Dermis microvascular lymphatic vessel endothelial cell (primary cell): ENCODE data around the gene TMEM87B. TPM values are rescaled to one million over a fixed set of nuclear protein-coding genes. Genes with fewer than 3 reads are reported as not detected.
"Not testable (repeated sequence)": the region's sequence is repeated elsewhere in the genome, so short reads cannot be mapped to it uniquely, and the experiment has no call there.

Source experiments
- DNase-seq, 2 donors: peaks; one replicate each; pipeline versions ENCODE4 v3.0.0 to v3.0.0-alpha.2; 2010; ENCODE audit warnings: low read depth in 2 of 2
- total RNA-seq: library from RNA; depleted of rRNA; stranded (reverse); fragments of >200 nt; gene quantifications from 2 replicates; pipeline ENCODE4 v1.2.1, GENCODE V29; 2014

Gene TMEM87B
- total RNA-seq, 1 donor from 2014 or later = 26.8 TPM

- DNase-seq = peak; percentile 46 to 65
These were observed 66.7 kb downstream of the TMEM87B start for GRCh38 chr2:112121682-112122254.

- no peak for DNase-seq
These were observed 74.0 kb downstream of the TMEM87B start for GRCh38 chr2:112129060-112129459.

GRCh38 chr2:112133344-112133743 is 78.3 kb downstream of the TMEM87B start:
- no peak for DNase-seq

GRCh38 chr2:112134120-112134519 is 79.1 kb downstream of the TMEM87B start:
- DNase-seq = no peak

GRCh38 chr2:112136096-112136495 is 81.0 kb downstream of the TMEM87B start:
- DNase-seq = no peak

GRCh38 chr2:112137516-112138158 is 82.6 kb downstream of the TMEM87B start:
- peak in 1 of 2 donors; percentile 45 for DNase-seq

- DNase-seq = peak in 1 of 2 donors; percentile 29
These were observed 83.3 kb downstream of the TMEM87B start, which contains the start of gene FBLN7 for GRCh38 chr2:112138159-112139032. TSS of gene FBLN7 (plus strand) at chr2:112138385. CDS start at chr2:112138656, 271 bp downstream.

- not testable (repeated sequence) for DNase-seq
These were observed 84.1 kb downstream of the TMEM87B start for GRCh38 chr2:112139033-112139614.

GRCh38 chr2:112139661-112140204 is 84.7 kb downstream of the TMEM87B start:
- DNase-seq = not testable (repeated sequence)

- DNase-seq = no peak
These were observed 85.2 kb downstream of the TMEM87B start for GRCh38 chr2:112140205-112140802.

- DNase-seq = no peak
These were observed 86.0 kb downstream of the TMEM87B start for GRCh38 chr2:112140899-112141625.

GRCh38 chr2:112141626-112142007 is 86.5 kb downstream of the TMEM87B start:
- DNase-seq = no peak

- DNase-seq = no peak
These were observed 87.5 kb downstream of the TMEM87B start for GRCh38 chr2:112142525-112143078.

- DNase-seq = no peak
These were observed 88.1 kb downstream of the TMEM87B start for GRCh38 chr2:112143150-112143549.

GRCh38 chr2:112144966-112145365 is 89.9 kb downstream of the TMEM87B start:
- no peak for DNase-seq

- no peak for DNase-seq
These were observed 92.5 kb downstream of the TMEM87B start for GRCh38 chr2:112147382-112148168.

- no peak for DNase-seq
These were observed 93.4 kb downstream of the TMEM87B start for GRCh38 chr2:112148477-112148876.

GRCh38 chr2:112149194-112149593 is 94.1 kb downstream of the TMEM87B start:
- DNase-seq = no peak

GRCh38 chr2:112149866-112150435 is 94.9 kb downstream of the TMEM87B start:
- DNase-seq = no peak
